AG10803 (cell line): Measurements from ENCODE around the gene MSANTD1.

Source experiments
- DNase-seq: peaks from one replicate; pipeline ENCODE4 v3.0.0; 2010; ENCODE audit warnings: low read depth
- H3K4me3 ChIP-seq: 2 replicates; pipeline ENCODE4 v1.5.1; 2011; ENCODE audit warnings: mild to moderate bottlenecking, low read length, control low read depth
- CTCF ChIP-seq: conservative IDR thresholded peaks from 2 replicates; pipeline ENCODE4 v1.5.1; 2011; ENCODE audit warnings: mild to moderate bottlenecking, low read length, control low read depth, inconsistent platforms

MSANTD1 gene

GRCh38 chr4:3233391-3234071 is 15.4 kb upstream of the MSANTD1 start:
- peak; percentile 32 for DNase-seq
- H3K4me3 ChIP-seq, result no peak overlapping the region
- no peak; the same call in 1 of the 2 replicates for TF ChIP-seq CTCF

DNA sequence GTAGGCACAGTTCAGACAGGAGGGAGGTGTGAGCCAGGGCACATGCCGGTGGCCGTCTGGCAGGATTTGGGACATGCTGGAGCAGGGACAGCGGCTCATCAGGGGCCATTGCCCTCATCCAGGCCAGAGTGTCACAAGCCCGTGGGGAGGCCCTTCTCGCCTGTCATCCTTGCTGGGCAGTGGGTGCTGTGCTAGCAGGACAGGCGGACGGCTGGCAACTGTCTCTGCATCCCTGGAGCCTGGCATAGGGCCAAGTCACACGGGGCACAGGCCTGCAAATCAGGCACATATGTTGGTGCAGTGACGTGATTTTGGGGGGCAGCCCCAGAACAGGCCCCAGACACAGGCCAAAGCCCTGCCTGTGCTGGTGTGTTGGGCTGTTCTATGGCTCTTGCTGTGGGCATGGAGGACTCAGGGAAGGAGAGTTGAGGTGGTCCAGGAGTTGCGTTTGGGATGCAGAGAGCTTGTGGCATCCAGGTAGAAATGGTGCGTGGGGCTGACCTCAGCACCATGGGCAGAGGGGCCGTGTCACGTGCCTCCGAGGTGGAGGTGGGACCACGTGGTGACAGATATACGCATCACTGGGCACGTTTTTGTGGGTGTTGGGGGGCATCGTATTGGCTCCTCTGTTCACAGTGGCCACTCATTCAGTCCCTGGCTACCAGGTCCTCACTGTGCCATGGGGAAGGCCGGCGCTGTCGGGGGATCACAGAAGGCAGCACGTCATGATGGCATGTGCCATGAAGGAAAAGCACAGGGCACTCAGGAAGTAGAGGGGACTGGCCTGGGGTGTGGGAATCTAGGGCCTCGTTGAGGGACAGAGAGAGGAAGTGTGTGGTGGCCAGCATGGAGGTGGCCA is 14.6 kb upstream of the MSANTD1 start:
- TF ChIP-seq CTCF, result no peak
- no peak for DNase-seq
- H3K4me3 ChIP-seq, result no peak overlapping the region

DNA sequence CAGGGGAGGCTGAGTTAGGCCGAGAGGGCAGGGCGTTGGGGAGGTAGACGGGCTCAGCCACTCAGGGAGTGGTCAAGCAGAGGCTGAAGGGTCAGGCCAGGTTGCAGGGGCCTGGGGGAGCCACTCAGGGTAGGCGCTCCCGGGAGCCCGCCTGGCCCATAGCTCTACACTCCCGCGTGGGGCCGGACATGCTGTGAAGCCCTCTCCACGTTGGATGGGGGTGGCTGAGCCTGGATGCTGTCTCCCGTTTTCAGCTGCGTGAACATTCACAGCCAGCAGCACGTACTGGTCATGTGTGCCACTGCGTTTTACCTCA is 14.0 kb upstream of the MSANTD1 start:
- no peak overlapping the region for H3K4me3 ChIP-seq
- no peak for TF ChIP-seq CTCF
- DNase-seq, result no peak

GRCh38 chr4:3235581-3235980 is 13.4 kb upstream of the MSANTD1 start:
- no peak overlapping the region for H3K4me3 ChIP-seq
- no peak for TF ChIP-seq CTCF
- no peak for DNase-seq

DNA sequence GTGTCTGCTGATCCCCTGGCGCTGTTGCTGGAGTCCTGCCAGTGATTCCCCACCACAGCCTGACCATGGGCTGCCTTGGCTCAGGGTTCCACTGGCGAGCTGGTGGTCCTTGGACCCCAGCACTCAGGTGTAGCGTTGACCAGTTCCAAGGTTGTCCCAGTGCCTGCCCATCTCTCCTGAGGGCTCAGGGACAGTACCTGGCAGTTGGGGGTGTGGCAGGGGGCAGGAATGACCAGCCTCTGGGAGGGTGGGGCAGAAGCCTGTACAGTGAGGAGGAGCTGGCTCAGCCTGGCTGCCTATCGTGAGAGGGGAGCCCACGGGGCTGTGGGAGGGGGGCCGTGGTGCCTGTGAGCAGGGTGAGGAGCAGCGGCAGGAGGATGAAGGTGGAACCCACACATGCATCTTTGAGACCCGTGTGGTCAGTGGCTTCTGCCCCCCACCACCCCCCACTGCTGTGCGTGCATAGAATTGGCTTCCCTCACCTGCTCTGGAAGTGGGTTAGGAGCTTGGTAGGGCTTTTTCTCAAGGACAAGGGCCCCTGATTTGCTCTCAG is 12.6 kb upstream of the MSANTD1 start:
- no peak overlapping the region for H3K4me3 ChIP-seq
- no peak for TF ChIP-seq CTCF
- no peak for DNase-seq

- H3K4me3 ChIP-seq, result no peak overlapping the region
- TF ChIP-seq CTCF, result no peak
- no peak for DNase-seq
Measured at GRCh38 chr4:3237266-3237665, 11.7 kb upstream of the MSANTD1 start.
